HG03354 (cell line): Measurements from ENCODE around the gene CD52.
"Not testable (repeated sequence)": the region's sequence is repeated elsewhere in the genome, so short reads cannot be mapped to it uniquely, and the experiment has no call there.

Experiments used
- ATAC-seq: cut with Tn5 transposase; IDR thresholded peaks from one replicate; pipeline ENCODE4 v1.9.1; 2021; ENCODE audit warnings: mild to moderate bottlenecking; ENCODE audit not compliant: unreplicated experiment, poor library complexity, severe bottlenecking

Gene CD52

GRCh38 chr1:26297057-26297790 is 20.5 kb upstream of the CD52 start:
- no peak for ATAC-seq

DNA sequence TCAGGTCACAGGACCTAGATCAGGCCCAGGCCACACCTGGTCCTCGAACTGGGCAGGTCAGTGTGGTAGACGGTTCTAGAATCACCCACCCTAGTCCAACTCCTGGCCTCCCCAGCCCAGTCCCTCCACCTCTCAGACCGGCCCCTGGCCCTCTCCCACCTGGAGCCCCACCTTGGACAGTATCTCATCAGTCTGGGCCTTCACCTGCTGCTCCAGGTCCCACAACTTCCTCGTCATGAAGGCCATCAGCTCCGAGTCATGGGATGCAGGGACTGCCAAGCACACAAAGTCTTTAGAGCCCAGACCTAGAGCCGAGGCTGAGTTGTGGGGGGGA is 20.0 kb upstream of the CD52 start:
- ATAC-seq, result no peak

DNA sequence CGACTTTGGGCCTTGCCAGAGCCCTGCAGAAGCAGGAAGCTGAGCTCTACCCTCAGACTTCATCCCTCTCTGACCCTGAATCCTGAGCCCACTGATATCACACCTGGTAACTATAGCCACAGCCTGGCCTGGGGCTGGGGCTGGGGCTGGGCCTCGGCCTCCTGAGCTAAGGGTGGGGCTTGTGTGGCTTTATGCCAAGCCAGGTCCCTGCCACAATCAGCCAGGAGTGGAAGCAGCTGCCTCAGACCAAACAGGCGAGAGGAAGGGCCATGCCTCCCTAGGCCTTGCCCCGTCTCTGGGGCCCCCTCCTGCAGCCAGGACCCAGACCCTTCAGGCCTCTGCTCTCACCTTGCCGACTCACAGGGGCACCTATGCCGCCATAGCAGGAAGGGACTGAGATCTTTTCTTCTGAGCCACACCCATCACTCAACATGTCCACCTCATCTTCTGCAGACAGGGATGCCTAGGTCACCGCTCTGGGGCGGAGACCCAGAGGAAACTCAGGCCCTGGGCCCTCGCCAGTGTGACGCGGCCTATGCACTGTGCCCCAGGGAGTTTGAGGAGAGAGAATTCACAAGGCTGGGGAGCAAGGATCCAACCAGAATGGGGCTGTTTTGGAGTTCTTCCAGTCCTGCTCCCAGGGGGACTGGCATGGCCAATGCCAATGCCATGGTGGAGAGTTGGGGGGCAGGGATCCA is 17.0 kb upstream of the CD52 start:
- ATAC-seq, result no peak

DNA sequence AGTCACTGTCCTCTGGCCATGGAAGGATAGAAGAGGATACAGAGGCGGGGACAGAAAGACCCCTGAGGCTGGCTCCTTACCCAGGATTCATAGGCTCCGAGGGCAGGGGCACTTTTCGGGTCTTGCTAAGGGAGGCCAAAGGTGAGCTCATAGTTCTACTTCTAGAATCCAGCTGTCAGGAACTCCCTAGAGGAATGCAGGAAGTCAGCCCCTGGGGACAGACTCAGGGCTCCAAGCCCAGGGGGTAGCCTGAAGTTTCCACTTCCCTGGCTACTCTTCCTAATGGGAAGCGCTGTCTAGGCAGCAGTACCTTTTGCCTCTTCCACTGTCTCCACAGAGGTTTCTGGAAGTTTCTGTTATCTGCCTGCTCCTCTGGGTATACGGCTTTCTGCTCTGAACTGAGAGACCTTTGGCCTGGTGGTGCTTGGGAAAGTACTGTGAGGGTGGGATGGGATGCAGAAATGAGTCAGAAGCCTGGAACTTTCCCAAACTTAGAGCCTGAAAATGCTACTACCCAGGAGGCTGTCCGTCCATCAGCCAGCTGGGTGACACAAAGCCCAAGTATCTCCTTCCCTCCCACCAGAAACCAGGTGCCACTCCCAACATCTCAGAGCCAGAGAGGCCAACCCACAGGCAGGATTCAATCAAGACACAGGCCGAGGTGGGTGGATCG is 14.9 kb upstream of the CD52 start:
- ATAC-seq, result no peak

GRCh38 chr1:26305667-26306289 is 12.0 kb upstream of the CD52 start:
- peak; percentile 17 for ATAC-seq

GRCh38 chr1:26306290-26307229 is 11.2 kb upstream of the CD52 start, which contains the start of gene UBXN11:
Gene UBXN11, minus strand, starts transcription at chr1:26306636. Its CDS starts 3,753 bp downstream, at chr1:26302883.
- peak; percentile 99 for ATAC-seq

GRCh38 chr1:26307363-26307781 is 10.4 kb upstream of the CD52 start:
- ATAC-seq, result no peak

- ATAC-seq, result not testable (repeated sequence)
Measured at GRCh38 chr1:26307966-26308899, 9.5 kb upstream of the CD52 start.

DNA sequence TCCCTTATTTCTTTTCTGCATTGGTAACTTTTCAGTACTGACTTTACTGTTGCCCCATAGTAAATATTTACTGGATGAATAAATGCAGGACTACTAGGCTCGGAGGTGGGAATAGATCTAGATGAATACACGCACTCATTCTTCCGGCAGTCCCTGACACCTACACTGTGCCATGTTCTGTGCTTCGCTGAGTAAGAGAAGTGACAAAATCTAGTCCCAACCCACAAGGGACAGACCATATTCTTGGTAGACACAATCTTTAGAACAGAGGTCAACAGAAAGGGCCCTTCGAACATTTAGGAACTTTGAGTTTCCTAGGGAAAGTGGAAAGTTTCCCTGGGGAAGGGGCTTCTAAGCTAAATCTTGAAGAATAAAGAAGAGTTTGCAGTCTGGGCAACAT is 3.3 kb upstream of the CD52 start:
- ATAC-seq, result no peak

DNA sequence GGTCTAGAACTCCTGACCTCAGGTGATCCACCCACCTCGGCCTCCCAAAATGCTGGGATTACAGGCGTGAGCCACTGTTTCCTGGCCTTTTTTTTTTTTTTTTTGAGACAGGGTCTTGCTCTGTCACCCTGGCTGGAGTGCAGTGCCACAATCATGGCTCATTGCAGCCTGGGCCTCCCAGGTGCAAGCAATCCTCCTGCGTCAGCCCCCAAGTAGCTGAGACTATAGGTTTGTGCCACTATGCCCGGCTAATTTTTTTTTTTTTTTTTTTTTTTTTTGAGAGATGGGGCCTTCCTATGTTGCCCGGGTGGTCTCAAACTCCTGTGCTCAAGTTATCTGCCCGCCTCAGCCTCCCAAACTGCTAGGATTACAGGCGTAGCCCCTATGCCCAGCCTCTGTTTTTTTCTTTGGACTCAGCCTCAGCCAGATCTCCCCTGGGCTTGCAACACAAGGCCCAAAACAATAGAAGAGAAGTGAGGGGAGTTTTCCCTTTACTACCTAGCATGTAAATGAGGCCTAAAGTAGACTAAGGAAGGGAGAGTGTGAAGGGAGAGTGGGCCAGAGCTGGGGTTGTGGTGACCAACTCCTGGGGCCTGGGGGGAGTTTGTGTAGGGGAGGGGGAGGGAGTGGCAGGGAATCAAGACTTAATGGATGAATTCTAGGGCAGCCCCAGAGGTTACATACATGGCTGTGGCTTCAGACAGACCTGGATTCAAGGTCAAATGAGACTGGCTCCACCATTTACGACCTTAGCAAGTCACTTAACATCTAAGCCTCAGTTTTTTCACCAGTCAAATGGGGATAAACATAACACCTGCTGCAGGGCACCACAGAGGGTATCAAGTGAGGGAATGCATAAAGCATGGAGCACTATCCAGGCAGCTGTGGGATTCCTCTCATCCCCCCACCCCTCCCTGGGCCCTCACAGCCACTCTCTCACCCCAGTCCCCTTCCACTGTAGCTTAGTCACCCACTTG is 1.6 kb upstream of the CD52 start:
- ATAC-seq, result no peak

DNA sequence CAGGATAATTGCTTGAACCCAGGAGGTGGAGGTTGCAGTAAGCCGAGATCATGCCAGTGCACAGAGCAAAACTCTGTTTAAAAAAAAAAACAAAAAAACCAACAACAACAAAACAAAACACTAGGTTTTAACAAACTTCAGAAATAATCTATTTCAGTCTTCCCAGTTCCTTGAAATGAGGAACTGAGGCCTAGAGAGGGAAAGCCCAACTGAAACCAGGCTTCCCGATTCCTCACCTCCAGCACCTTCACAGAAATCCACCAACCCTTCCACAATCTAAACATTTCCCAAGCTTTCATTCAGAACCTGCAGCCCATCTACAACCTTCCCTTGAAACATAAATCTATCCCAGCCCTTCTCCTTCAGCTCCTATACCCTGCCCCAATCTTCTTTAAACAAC is 612 bp upstream of the CD52 start:
- ATAC-seq, result no peak

- ATAC-seq, result no peak
Measured at GRCh38 chr1:26318338-26319064, 743 bp downstream of the CD52 start.

- ATAC-seq, result no peak
Measured at GRCh38 chr1:26320896-26321295, 3.1 kb downstream of the CD52 start.

- no peak for ATAC-seq
Measured at GRCh38 chr1:26321315-26322041, 3.7 kb downstream of the CD52 start.

DNA sequence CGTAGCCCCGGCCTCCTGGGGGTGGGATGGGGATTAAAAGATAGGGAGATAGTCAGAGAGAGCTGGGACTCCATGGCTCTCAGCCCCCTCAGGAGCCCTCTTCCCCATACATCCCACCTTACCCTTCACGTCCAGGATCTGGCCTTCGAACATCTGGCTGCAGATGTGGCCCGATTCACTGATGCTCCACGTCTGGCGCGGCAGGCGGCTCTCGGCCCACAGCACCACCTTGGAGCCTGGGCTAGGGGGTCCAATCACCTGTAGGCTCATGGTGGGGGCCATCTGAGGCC is 4.2 kb downstream of the CD52 start:
- no peak for ATAC-seq

GRCh38 chr1:26323382-26323781 is 5.6 kb downstream of the CD52 start:
- no peak for ATAC-seq
